Endometrial microvascular endothelial cells (primary cell): ENCODE results near the gene WDR1. TPM values are rescaled to one million over a fixed set of nuclear protein-coding genes. Genes with fewer than 3 reads are reported as not detected.

Experiments
- in situ Hi-C: cut with HindIII; loops from 2 replicates; pipeline ENCODE4 v1.10.0; 2017; ENCODE audit warnings: low sequenced_read_pairs, low pct_unique_long_range_greater_than_20kb; ENCODE audit errors: inconsistent ontology term
- total RNA-seq: library from RNA; depleted of rRNA; stranded (reverse); fragments of >200 nt; gene quantifications from one replicate; pipeline ENCODE4 v1.2.3, GENCODE V29; 2015; ENCODE audit errors: inconsistent ontology term

Gene WDR1
- total RNA-seq, result 477 TPM

GRCh38 chr4:10116569-10117358 lies at the start of gene WDR1:
Gene WDR1, minus strand, starts transcription at chr4:10116799. Its CDS starts 133 bp downstream, at chr4:10116666.
- in situ Hi-C loops, result no loop called here

- in situ Hi-C loops, result loop anchor here (25.0 kb wide), 1 partner anchor 372 kb away; no protein-coding TSS in a partner anchor
These were observed 48.3 kb upstream of the WDR1 start for GRCh38 chr4:10164877-10165283.

GRCh38 chr4:10163296-10163695 lies 46.7 kb upstream of the WDR1 start:
- in situ Hi-C loops, result loop anchor here (25.0 kb wide), 1 partner anchor 374 kb away; no protein-coding TSS in a partner anchor

- in situ Hi-C loops, result loop anchor here (25.0 kb wide), 1 partner anchor 375 kb away; no protein-coding TSS in a partner anchor
These were observed 45.9 kb upstream of the WDR1 start for GRCh38 chr4:10162341-10163000.

- in situ Hi-C loops, result loop anchor here (25.0 kb wide), 1 partner anchor 375 kb away; no protein-coding TSS in a partner anchor
These were observed 45.2 kb upstream of the WDR1 start for GRCh38 chr4:10161840-10162239.

GRCh38 chr4:10161146-10161545 lies 44.5 kb upstream of the WDR1 start:
- in situ Hi-C loops, result loop anchor here (25.0 kb wide), 1 partner anchor 376 kb away; no protein-coding TSS in a partner anchor

- in situ Hi-C loops, result loop anchor here (25.0 kb wide), 1 partner anchor 377 kb away; no protein-coding TSS in a partner anchor
These were observed 43.8 kb upstream of the WDR1 start for GRCh38 chr4:10160281-10160856.

GRCh38 chr4:10159671-10160070 lies 43.1 kb upstream of the WDR1 start:
- in situ Hi-C loops, result loop anchor here (25.0 kb wide), 1 partner anchor 378 kb away; no protein-coding TSS in a partner anchor

GRCh38 chr4:10158333-10158942 lies 41.8 kb upstream of the WDR1 start:
- in situ Hi-C loops, result loop anchor here (25.0 kb wide), 1 partner anchor 379 kb away; no protein-coding TSS in a partner anchor

GRCh38 chr4:10157478-10158332 lies 41.1 kb upstream of the WDR1 start:
- in situ Hi-C loops, result loop anchor here (25.0 kb wide), 1 partner anchor 380 kb away; no protein-coding TSS in a partner anchor

- in situ Hi-C loops, result loop anchor here (25.0 kb wide), 1 partner anchor 383 kb away; no protein-coding TSS in a partner anchor
These were observed 37.6 kb upstream of the WDR1 start for GRCh38 chr4:10154241-10154640.

GRCh38 chr4:10153161-10153560 lies 36.6 kb upstream of the WDR1 start:
- in situ Hi-C loops, result loop anchor here (25.0 kb wide), 1 partner anchor 384 kb away; no protein-coding TSS in a partner anchor

- in situ Hi-C loops, result loop anchor here (25.0 kb wide), 1 partner anchor 386 kb away; no protein-coding TSS in a partner anchor
These were observed 34.6 kb upstream of the WDR1 start for GRCh38 chr4:10151182-10151581.

GRCh38 chr4:10144966-10145365 lies 28.4 kb upstream of the WDR1 start:
- in situ Hi-C loops, result no loop called here

GRCh38 chr4:10144479-10144878 lies 27.9 kb upstream of the WDR1 start:
- in situ Hi-C loops, result no loop called here

- in situ Hi-C loops, result no loop called here
These were observed 26.6 kb upstream of the WDR1 start for GRCh38 chr4:10143171-10143570.

GRCh38 chr4:10140866-10141759 lies 24.5 kb upstream of the WDR1 start:
- in situ Hi-C loops, result no loop called here
